Dendritic cell treated with granulocyte-macrophage colony-stimulating factor and Interleukin-4, amounts not matched to agents 40 ng/mL and 50 ng/mL, for 4 days (primary cell): ENCODE data around the gene KRTAP12-4.
"Not testable (repeated sequence)": the region's sequence is repeated elsewhere in the genome, so short reads cannot be mapped to it uniquely, and the experiment has no call there.

Experiments
- H3K27ac Mint-ChIP-seq: one replicate; pipeline ENCODE4 v1.8.0; 2022; ENCODE audit warnings: mild to moderate bottlenecking, mixed read lengths
- H3K27me3 Mint-ChIP-seq: one replicate; pipeline ENCODE4 v1.8.0; 2022; ENCODE audit warnings: mild to moderate bottlenecking, mixed read lengths
- H3K36me3 Mint-ChIP-seq: one replicate; pipeline ENCODE4 v1.8.0; 2022; ENCODE audit warnings: low read depth, mixed read lengths
- H3K4me1 Mint-ChIP-seq: one replicate; pipeline ENCODE4 v1.8.0; 2022; ENCODE audit warnings: low read depth, mixed read lengths
- H3K4me3 Mint-ChIP-seq: one replicate; pipeline ENCODE4 v1.8.0; 2022; ENCODE audit warnings: mild to moderate bottlenecking, moderate library complexity, mixed read lengths
- H3K9me3 Mint-ChIP-seq: one replicate; pipeline ENCODE4 v1.8.0; 2022; ENCODE audit warnings: mixed read lengths
- intact Hi-C: fragments of 100-400 bp; cut with micrococcal nuclease; formaldehyde crosslinking; loops from one replicate; pipeline ENCODE4 v1.15.0; 2022

Gene KRTAP12-4

GRCh38 chr21:44681861-44682579 lies 27.6 kb upstream of the KRTAP12-4 start, which contains the start of gene KRTAP12-1:
KRTAP12-1 (minus strand) TSS chr21:44682163; CDS start chr21:44682123, 40 bp downstream.
- Mint-ChIP-seq H3K4me1 (no peaks in the 10 kb centered on the region), H3K27ac (no peak within 1 kb of the TSS), H3K36me3 (no peaks in the 10 kb centered on the region), H3K4me3 (no peak within 1 kb of the TSS), H3K9me3 (no peaks in the 10 kb centered on the region), H3K27me3 (peaks cover 18% of the 10 kb centered on the region)
- intact Hi-C loops = no loop called here

GRCh38 chr21:44681152-44681551 lies 26.7 kb upstream of the KRTAP12-4 start:
- Mint-ChIP-seq H3K36me3 (no peaks in the 10 kb centered on the region), H3K27ac (no peak overlapping the region), H3K9me3 (no peaks in the 10 kb centered on the region), H3K4me3 (no peak overlapping the region), H3K4me1 (no peaks in the 10 kb centered on the region), H3K27me3 (peaks cover 15% of the 10 kb centered on the region)
- intact Hi-C loops = no loop called here

GRCh38 chr21:44677881-44678280 lies 23.4 kb upstream of the KRTAP12-4 start:
- Mint-ChIP-seq H3K27ac (no peak overlapping the region), H3K36me3 (no peaks in the 10 kb centered on the region), H3K27me3 (peaks cover 18% of the 10 kb centered on the region), H3K4me1 (no peaks in the 10 kb centered on the region), H3K9me3 (peaks cover 14% of the 10 kb centered on the region), H3K4me3 (no peak overlapping the region)
- intact Hi-C loops = no loop called here

GRCh38 chr21:44671911-44672310 lies 17.5 kb upstream of the KRTAP12-4 start:
- H3K4me1 Mint-ChIP-seq = no peaks in the 10 kb centered on the region
- H3K36me3 Mint-ChIP-seq = no peaks in the 10 kb centered on the region
- H3K4me3 Mint-ChIP-seq = no peak overlapping the region
- no peak overlapping the region for H3K27ac Mint-ChIP-seq
- peaks cover 17% of the 10 kb centered on the region for H3K27me3 Mint-ChIP-seq
- intact Hi-C loops = no loop called here
- peaks cover 48% of the 10 kb centered on the region for H3K9me3 Mint-ChIP-seq

- Mint-ChIP-seq H3K27me3 (peaks cover 20% of the 10 kb centered on the region), H3K4me3 (no peak overlapping the region), H3K9me3 (peaks cover 48% of the 10 kb centered on the region), H3K4me1 (no peaks in the 10 kb centered on the region), H3K36me3 (no peaks in the 10 kb centered on the region), H3K27ac (no peak overlapping the region)
- intact Hi-C loops = no loop called here
These were observed 16.4 kb upstream of the KRTAP12-4 start for GRCh38 chr21:44670642-44671432.

DNA sequence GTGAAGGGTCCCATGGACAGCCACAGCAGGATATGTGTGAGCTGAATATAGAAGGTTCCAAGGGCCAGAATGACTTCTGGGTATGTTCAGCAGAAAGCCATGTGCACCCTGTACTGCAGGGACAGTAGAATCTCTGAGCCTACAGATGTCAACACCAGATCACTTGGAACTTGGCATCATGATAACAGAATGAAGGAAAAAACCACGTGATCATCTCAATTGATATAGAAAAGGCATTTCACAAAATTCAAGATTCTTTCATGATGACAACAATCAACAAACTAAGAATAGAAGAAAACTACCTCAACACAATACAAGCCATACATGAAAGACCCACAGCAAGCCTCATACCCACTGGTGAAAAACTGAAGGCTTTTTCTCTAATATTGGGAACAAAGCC lies 13.2 kb upstream of the KRTAP12-4 start:
- H3K36me3 Mint-ChIP-seq = no peaks in the 10 kb centered on the region
- H3K27ac Mint-ChIP-seq = no peak overlapping the region
- intact Hi-C loops = no loop called here
- H3K9me3 Mint-ChIP-seq = peaks cover 31% of the 10 kb centered on the region
- H3K4me1 Mint-ChIP-seq = no peaks in the 10 kb centered on the region
- H3K27me3 Mint-ChIP-seq = peaks cover 18% of the 10 kb centered on the region
- H3K4me3 Mint-ChIP-seq = no peak overlapping the region

GRCh38 chr21:44666401-44667320 lies 12.2 kb upstream of the KRTAP12-4 start, which contains the start of gene KRTAP12-2:
KRTAP12-2 (minus strand) TSS chr21:44666927; CDS start chr21:44666886, 41 bp downstream.
- Mint-ChIP-seq H3K36me3 (no peaks in the 10 kb centered on the region), H3K9me3 (peaks cover 24% of the 10 kb centered on the region), H3K4me3 (no peak within 1 kb of the TSS), H3K27me3 (peaks cover 23% of the 10 kb centered on the region), H3K4me1 (no peaks in the 10 kb centered on the region), H3K27ac (no peak within 1 kb of the TSS)
- intact Hi-C loops = no loop called here

- peaks cover 10% of the 10 kb centered on the region for H3K9me3 Mint-ChIP-seq
- peaks cover 26% of the 10 kb centered on the region for H3K27me3 Mint-ChIP-seq
- H3K4me1 Mint-ChIP-seq = no peaks in the 10 kb centered on the region
- H3K36me3 Mint-ChIP-seq = no peaks in the 10 kb centered on the region
- no peak overlapping the region for H3K4me3 Mint-ChIP-seq
- H3K27ac Mint-ChIP-seq = no peak overlapping the region
- intact Hi-C loops = no loop called here
These were observed 10.2 kb upstream of the KRTAP12-4 start for GRCh38 chr21:44664691-44665090.

DNA sequence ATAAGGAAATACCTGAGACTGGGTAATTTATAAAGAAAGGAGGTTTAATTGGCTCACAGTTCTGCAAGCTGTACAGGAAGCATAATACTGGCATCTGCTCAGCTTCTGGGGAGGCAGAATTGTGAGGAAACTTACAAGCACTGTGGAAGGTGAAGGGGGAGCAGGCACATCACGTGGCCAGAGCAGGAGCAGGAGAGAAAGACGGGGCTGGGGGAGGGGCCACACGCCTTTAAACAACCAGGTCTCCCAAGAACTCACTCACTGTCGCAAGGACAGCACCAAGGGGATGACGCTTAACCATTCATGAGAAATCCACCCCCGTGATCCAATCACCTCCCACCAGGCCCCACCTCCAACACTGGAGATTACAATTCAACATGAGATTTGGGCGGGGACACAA lies 7.1 kb upstream of the KRTAP12-4 start:
- H3K4me3 Mint-ChIP-seq, H3K27ac Mint-ChIP-seq, intact Hi-C loops, H3K4me1 Mint-ChIP-seq, H3K36me3 Mint-ChIP-seq: not testable (repeated sequence)
- Mint-ChIP-seq H3K27me3 (peaks cover 27% of the 10 kb centered on the region), H3K9me3 (peaks cover 31% of the 10 kb centered on the region)

DNA sequence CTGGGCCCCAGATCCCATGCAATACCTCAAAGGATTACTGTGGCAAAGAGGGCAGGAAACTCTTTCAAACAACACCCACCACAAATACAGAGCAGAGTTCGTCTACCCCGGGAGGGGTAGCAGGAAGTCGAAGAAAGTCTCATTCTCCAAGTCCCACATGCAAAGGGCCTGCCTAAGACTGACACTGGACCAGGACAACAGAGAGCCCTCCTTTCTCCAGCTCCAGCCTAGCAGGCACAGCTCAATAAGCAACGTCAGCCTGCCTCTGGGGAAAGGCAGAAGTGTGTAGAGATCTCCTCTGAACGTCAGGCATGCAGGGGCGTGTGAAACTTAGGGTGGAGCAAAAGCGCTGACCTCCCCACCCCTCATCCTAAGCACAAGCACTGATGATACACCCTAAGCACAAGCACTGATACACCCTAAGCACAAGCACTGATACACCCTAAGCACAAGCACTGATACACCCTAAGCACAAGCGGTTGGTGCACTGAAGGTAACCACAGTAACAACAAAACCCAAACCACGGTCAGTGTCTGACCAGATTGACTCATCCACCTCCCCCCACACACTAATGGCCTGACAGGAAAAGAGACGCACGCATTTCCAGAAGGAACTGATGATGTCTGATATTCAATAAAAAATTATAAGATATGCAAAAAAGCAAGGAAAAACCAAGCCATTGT lies 4.6 kb upstream of the KRTAP12-4 start:
- Mint-ChIP-seq H3K4me1 (no peaks in the 10 kb centered on the region), H3K27me3 (peaks cover 21% of the 10 kb centered on the region), H3K4me3 (no peak overlapping the region), H3K36me3 (no peaks in the 10 kb centered on the region), H3K27ac (no peak overlapping the region), H3K9me3 (peaks cover 41% of the 10 kb centered on the region)
- intact Hi-C loops = no loop called here

DNA sequence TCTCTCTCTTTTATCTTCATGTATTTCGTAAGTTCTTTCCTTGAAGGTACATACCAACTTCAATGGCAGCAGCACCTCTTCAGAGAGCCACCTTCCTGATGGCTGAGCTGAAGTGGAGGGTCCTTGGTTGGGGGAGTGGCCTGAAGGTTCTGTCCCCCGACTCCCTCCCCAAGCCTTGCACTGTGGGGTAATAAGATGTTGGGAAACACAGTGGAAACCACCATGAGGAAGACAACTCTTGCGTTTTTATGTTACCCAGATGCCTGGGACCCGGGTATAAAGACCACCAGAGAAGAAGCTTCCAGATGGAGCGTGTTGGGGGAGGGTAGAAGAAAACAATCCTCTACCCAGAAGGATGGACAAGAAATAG lies 4.1 kb upstream of the KRTAP12-4 start:
- Mint-ChIP-seq H3K27ac (no peak overlapping the region), H3K4me3 (no peak overlapping the region), H3K36me3 (no peaks in the 10 kb centered on the region), H3K4me1 (no peaks in the 10 kb centered on the region), H3K9me3 (peaks cover 41% of the 10 kb centered on the region), H3K27me3 (peaks cover 23% of the 10 kb centered on the region)
- intact Hi-C loops = no loop called here

GRCh38 chr21:44657635-44658540 lies 3.4 kb upstream of the KRTAP12-4 start, which contains the start of gene KRTAP12-3:
KRTAP12-3 (plus strand) TSS chr21:44657932; CDS start chr21:44657980, 48 bp downstream.
- Mint-ChIP-seq H3K27me3 (peaks cover 23% of the 10 kb centered on the region), H3K9me3 (peaks cover 41% of the 10 kb centered on the region), H3K4me1 (no peaks in the 10 kb centered on the region), H3K27ac (no peak within 1 kb of the TSS), H3K36me3 (no peaks in the 10 kb centered on the region), H3K4me3 (no peak within 1 kb of the TSS)
- intact Hi-C loops = no loop called here
